NB4 (cell line): ENCODE data around the gene CDK2.

ENCODE experiments used
- POLR2A ChIP-seq: IDR thresholded peaks from 2 replicates; pipeline ENCODE4 v1.6.1; 2011; ENCODE audit warnings: mild to moderate bottlenecking; ENCODE audit not compliant: insufficient read length; ENCODE audit errors: extremely low read depth
- TF ChIP-seq, protein P1 (sequence below): IDR thresholded peaks from one replicate; pipeline ENCODE4 v1.5.1; 2012; ENCODE audit warnings: low read depth, low read length

DNA sequence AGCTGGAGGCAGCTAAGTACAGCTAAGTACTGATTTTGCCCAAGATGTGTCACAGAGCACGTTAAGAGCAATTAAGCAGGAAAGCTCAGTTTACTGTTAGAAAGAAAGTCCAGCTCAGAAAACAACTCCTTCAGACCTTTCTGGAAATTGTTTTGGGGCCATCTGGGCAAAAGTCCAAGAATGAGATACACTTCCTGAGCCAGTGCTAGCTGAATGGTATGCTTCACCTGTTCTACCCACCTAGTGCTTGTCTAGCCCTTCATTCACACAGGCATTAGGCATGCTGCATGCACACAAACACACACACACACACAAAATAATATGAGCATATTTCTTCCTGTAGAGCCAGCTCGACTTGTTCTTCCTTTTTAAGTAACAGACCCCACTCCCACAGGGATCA is 47.6 kb downstream of the CDK2 start:
- TF ChIP-seq, protein P1, sequence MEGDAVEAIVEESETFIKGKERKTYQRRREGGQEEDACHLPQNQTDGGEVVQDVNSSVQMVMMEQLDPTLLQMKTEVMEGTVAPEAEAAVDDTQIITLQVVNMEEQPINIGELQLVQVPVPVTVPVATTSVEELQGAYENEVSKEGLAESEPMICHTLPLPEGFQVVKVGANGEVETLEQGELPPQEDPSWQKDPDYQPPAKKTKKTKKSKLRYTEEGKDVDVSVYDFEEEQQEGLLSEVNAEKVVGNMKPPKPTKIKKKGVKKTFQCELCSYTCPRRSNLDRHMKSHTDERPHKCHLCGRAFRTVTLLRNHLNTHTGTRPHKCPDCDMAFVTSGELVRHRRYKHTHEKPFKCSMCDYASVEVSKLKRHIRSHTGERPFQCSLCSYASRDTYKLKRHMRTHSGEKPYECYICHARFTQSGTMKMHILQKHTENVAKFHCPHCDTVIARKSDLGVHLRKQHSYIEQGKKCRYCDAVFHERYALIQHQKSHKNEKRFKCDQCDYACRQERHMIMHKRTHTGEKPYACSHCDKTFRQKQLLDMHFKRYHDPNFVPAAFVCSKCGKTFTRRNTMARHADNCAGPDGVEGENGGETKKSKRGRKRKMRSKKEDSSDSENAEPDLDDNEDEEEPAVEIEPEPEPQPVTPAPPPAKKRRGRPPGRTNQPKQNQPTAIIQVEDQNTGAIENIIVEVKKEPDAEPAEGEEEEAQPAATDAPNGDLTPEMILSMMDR: no peak
- no peak for TF ChIP-seq POLR2A
